ENCODE results near the gene C2orf76.

DNA sequence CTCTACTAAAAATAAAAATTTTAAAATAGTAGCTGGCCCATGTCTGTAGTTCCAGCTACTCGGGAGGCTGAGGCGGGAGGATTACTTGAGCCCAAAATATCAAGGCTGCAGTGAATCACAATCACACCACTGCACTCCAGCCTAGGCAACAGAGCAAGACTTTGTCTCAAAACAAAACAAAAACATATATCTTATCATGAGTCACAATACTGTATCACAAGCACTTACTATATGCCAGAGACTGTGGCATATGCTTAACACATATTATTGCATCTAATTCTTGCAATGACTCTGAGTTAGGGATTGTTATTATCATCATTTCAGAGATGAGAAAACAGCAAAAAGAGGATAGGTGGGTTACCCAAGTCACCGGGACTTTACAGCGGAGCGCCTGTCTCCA lies 35.5 kb upstream of the C2orf76 start:
- TF ChIP-seq, protein P1, sequence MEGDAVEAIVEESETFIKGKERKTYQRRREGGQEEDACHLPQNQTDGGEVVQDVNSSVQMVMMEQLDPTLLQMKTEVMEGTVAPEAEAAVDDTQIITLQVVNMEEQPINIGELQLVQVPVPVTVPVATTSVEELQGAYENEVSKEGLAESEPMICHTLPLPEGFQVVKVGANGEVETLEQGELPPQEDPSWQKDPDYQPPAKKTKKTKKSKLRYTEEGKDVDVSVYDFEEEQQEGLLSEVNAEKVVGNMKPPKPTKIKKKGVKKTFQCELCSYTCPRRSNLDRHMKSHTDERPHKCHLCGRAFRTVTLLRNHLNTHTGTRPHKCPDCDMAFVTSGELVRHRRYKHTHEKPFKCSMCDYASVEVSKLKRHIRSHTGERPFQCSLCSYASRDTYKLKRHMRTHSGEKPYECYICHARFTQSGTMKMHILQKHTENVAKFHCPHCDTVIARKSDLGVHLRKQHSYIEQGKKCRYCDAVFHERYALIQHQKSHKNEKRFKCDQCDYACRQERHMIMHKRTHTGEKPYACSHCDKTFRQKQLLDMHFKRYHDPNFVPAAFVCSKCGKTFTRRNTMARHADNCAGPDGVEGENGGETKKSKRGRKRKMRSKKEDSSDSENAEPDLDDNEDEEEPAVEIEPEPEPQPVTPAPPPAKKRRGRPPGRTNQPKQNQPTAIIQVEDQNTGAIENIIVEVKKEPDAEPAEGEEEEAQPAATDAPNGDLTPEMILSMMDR (IDR thresholded peaks at IDR 0.05), result no peak
- TF ChIP-seq POLR2A (IDR thresholded peaks at IDR 0.05) (no peak), POLR2AphosphoS5 (IDR thresholded peaks at IDR 0.05) (no peak), EP300 (IDR thresholded peaks at IDR 0.05) (no peak)
